ENCODE results near the gene ADAMTS14. TPM values are rescaled to one million over a fixed set of nuclear protein-coding genes. Genes with fewer than 3 reads are reported as not detected.

The ADAMTS14 gene
- total and polyA plus RNA-seq, 8 donors = 2.4 to 10.0 (median 6.6) TPM

GRCh38 chr10:70782746-70783680, 110.7 kb downstream of the ADAMTS14 start:
- no peak for TF ChIP-seq CTCF (IDR thresholded peaks at IDR 0.05)
- intact Hi-C loops (cut with DNase I) = no loop called here
- no peak for ATAC-seq

GRCh38 chr10:70784016-70784415, 111.7 kb downstream of the ADAMTS14 start:
- Histone ChIP-seq H3K27me3 (no peaks in the 10 kb centered on the region), H3K36me3 (no peaks in the 10 kb centered on the region), H3K4me1 (no peaks in the 10 kb centered on the region), H3K4me3 (no peak overlapping the region), H3K27ac (no peak overlapping the region), H3K9me3 (no peaks in the 10 kb centered on the region)
- ATAC-seq (no peak), DNase-seq (no peak)
- TF ChIP-seq CTCF (IDR thresholded peaks at IDR 0.05) = no peak
- intact Hi-C loops (cut with DNase I) = no loop called here

More at GRCh38 chr10:70782746-70783680, 110.7 kb downstream of the ADAMTS14 start:
- Histone ChIP-seq H3K36me3 (no peaks in the 10 kb centered on the region), H3K27ac (no peak overlapping the region), H3K27me3 (no peaks in the 10 kb centered on the region), H3K4me1 (no peaks in the 10 kb centered on the region), H3K4me3 (no peak overlapping the region), H3K9me3 (no peaks in the 10 kb centered on the region)
- no peak for DNase-seq

GRCh38 chr10:70784471-70784870, 112.2 kb downstream of the ADAMTS14 start:
- TF ChIP-seq CTCF (IDR thresholded peaks at IDR 0.05) = no peak
- H3K4me1 ChIP-seq = no peaks in the 10 kb centered on the region
- no peak overlapping the region for H3K4me3 ChIP-seq
- intact Hi-C loops (cut with DNase I) = no loop called here
- H3K27ac ChIP-seq = no peak overlapping the region
- no peaks in the 10 kb centered on the region for H3K36me3 ChIP-seq
- H3K27me3 ChIP-seq = no peaks in the 10 kb centered on the region
- DNase-seq = no peak
- ATAC-seq = no peak
- H3K9me3 ChIP-seq = no peaks in the 10 kb centered on the region

- DNase-seq = no peak
- Histone ChIP-seq H3K4me1 (no peaks in the 10 kb centered on the region), H3K4me3 (no peak within 1 kb of the TSS), H3K9me3 (no peaks in the 10 kb centered on the region), H3K27me3 (no peaks in the 10 kb centered on the region), H3K36me3 (no peaks in the 10 kb centered on the region), H3K27ac (no peak within 1 kb of the TSS)
- ATAC-seq = peak; percentile 22
- TF ChIP-seq CTCF (IDR thresholded peaks at IDR 0.05) = no peak
- intact Hi-C loops (cut with DNase I) = no loop called here
Observed at GRCh38 chr10:70785190-70785589, 112.9 kb downstream of the ADAMTS14 start, which contains the start of gene TBATA. TBATA (minus strand) TSS chr10:70785377; CDS start chr10:70783379, 1,998 bp downstream.

- Histone ChIP-seq H3K36me3 (no peaks in the 10 kb centered on the region), H3K4me1 (no peaks in the 10 kb centered on the region), H3K27ac (no peak overlapping the region), H3K9me3 (no peaks in the 10 kb centered on the region), H3K27me3 (no peaks in the 10 kb centered on the region), H3K4me3 (no peak overlapping the region)
- TF ChIP-seq CTCF (IDR thresholded peaks at IDR 0.05) = no peak
- intact Hi-C loops (cut with DNase I) = no loop called here
- no peak for DNase-seq
- ATAC-seq = no peak
Observed at GRCh38 chr10:70786799-70787415, 114.6 kb downstream of the ADAMTS14 start.
